SK-N-MC (cell line): ENCODE data around the gene IL18.

ENCODE experiments used
- EZH2 ChIP-seq: fragments of 200-600 bp; sonication (generic); IDR thresholded peaks from one replicate; pipeline ENCODE4 v1.6.1; 2017; ENCODE audit warnings: antibody characterized with exemption
- FOXP2 ChIP-seq: optimal IDR thresholded peaks from 2 replicates; pipeline ENCODE3; 2011; ENCODE audit warnings: mild to moderate bottlenecking, moderate library complexity; ENCODE audit not compliant: insufficient read depth; ENCODE audit errors: extremely low read length, control extremely low read depth
- POLR2AphosphoS5 ChIP-seq: IDR thresholded peaks from 2 replicates; pipeline ENCODE4 v1.6.1; 2012; ENCODE audit warnings: mild to moderate bottlenecking, low read depth, low read length, borderline replicate concordance

DNA sequence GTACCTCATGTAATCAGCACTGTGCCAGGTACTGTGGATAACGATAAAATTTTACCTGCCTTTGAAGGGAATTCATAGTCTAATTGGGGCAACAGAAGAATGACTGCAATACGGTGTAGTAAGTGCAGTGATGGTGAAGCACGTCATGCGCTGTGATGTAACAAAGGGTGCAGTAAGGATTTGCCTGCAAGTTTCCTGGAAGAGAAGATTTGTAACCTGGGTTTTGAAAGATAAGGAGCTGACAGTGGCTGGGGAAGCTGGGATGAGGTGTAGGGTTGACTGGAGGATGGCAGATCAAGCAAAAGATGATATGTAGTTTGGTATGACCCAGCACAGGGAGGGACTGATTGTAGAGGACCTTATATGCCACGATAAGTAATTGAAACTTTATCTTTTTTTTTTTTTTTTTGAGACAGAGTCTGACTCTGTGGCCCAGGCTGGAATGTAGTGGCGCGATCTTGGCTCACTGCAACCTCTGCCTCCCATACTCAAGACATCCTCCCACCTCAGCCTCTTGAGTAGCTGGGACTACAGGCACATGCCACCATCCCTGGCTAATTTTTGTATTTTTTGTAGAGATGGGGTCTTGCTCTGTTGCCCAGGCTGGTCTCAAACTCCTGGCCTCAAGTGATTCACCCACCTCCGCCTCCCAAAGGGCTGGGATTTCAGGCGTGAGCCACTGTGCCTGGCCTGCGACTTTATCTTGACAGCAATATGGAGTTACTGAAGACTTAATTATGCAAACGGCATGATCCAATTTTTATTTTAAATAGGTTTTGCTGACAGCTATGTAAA lies 66.0 kb downstream of the IL18 start:
- TF ChIP-seq EZH2 (no peak), POLR2AphosphoS5 (no peak), FOXP2 (no peak)
